Mesothelial cell of epicardium (in vitro differentiated cells): Measurements from ENCODE around the gene CNOT8. TPM values are rescaled to one million over a fixed set of nuclear protein-coding genes. Genes with fewer than 3 reads are reported as not detected.

Experiments used
- DNase-seq, 2 experiments: peaks; one replicate each; pipeline ENCODE4 v3.0.0; 2021; ENCODE audit warnings: low spot score in 2 of 2; ENCODE audit not compliant: unreplicated experiment in 2 of 2
- H3K27ac Mint-ChIP-seq: 2 replicates; pipeline ENCODE4 v1.8.0; 2021; ENCODE audit warnings: mixed read lengths
- H3K27me3 Mint-ChIP-seq: 2 replicates; pipeline ENCODE4 v1.8.0; 2021; ENCODE audit warnings: low read depth, mixed read lengths
- H3K36me3 Mint-ChIP-seq: 2 replicates; pipeline ENCODE4 v1.8.0; 2021; ENCODE audit warnings: mixed read lengths
- H3K4me1 Mint-ChIP-seq: 2 replicates; pipeline ENCODE4 v1.8.0; 2021; ENCODE audit warnings: mixed read lengths
- H3K4me3 Mint-ChIP-seq: 2 replicates; pipeline ENCODE4 v1.8.0; 2021; ENCODE audit warnings: mild to moderate bottlenecking, moderate library complexity, mixed read lengths
- H3K9me3 Mint-ChIP-seq: 2 replicates; pipeline ENCODE4 v1.8.0; 2021; ENCODE audit warnings: mixed read lengths
- CTCF ChIP-seq: fragments of 200-600 bp; sonication (generic); IDR thresholded peaks from one replicate; pipeline ENCODE4 v1.5.0; 2021; ENCODE audit warnings: antibody characterized with exemption; ENCODE audit not compliant: unreplicated experiment
- total RNA-seq: library from RNA; stranded (reverse); gene quantifications from 3 replicates; pipeline ENCODE4 v1.2.1, GENCODE V29; 2021

The CNOT8 gene
- total RNA-seq, 1 donor from 2014 or later: 58.3 TPM

GRCh38 chr5:154862766-154863165 lies 4.3 kb downstream of the CNOT8 start:
- no peaks in the 10 kb centered on the region for H3K27me3 Mint-ChIP-seq
- DNase-seq: no peak
- H3K4me1 Mint-ChIP-seq: peaks cover 19% of the 10 kb centered on the region
- H3K36me3 Mint-ChIP-seq: peaks cover 34% of the 10 kb centered on the region
- no peak overlapping the region for H3K4me3 Mint-ChIP-seq
- H3K9me3 Mint-ChIP-seq: no peaks in the 10 kb centered on the region
- TF ChIP-seq CTCF: no peak
- H3K27ac Mint-ChIP-seq: no peak overlapping the region

- H3K4me1 Mint-ChIP-seq: peaks cover 19% of the 10 kb centered on the region
- no peak overlapping the region for H3K4me3 Mint-ChIP-seq
- H3K27ac Mint-ChIP-seq: no peak overlapping the region
- DNase-seq: no peak
- no peak for TF ChIP-seq CTCF
- H3K36me3 Mint-ChIP-seq: peaks cover 34% of the 10 kb centered on the region
- H3K9me3 Mint-ChIP-seq: no peaks in the 10 kb centered on the region
- H3K27me3 Mint-ChIP-seq: no peaks in the 10 kb centered on the region
Observed at GRCh38 chr5:154863291-154864080, 5.1 kb downstream of the CNOT8 start.

DNA sequence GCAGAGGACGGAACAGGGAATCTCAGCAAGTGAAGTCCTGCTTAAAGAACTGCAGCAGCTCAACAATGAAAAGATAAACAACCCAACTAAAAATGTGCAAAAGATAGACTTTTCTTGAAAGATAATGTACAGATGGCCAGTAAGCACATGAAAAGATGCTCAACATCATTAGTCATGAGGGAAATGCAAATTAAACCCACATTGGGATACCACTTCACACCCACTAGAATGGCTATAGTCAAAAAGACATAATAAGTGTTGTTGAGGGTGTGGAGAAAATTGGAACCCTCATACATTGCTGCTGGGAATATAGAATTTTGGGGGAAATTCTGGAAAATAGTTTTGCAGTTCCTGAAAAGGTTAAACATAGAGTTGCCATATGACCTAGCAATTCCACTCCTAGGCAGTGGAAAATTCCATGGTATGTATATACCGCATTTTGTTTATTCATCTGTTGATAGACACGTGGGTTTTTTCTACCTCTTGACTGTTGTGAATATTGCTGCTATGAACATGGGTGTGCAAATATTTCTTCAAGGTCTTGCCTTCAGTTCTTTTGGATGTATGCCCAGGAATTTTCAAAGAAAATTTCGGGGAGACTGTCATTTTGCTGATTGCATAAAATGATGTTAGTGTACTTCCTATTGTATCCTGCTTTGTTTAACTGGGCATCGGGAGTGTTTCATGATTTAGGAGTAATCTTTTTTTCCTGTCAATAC lies 7.2 kb downstream of the CNOT8 start:
- Mint-ChIP-seq H3K36me3 (peaks cover 39% of the 10 kb centered on the region), H3K27ac (no peak overlapping the region), H3K4me1 (peaks cover 5% of the 10 kb centered on the region), H3K4me3 (no peak overlapping the region), H3K27me3 (no peaks in the 10 kb centered on the region), H3K9me3 (no peaks in the 10 kb centered on the region)
- DNase-seq: no peak
- no peak for TF ChIP-seq CTCF

GRCh38 chr5:154866841-154867240 lies 8.4 kb downstream of the CNOT8 start:
- no peak for DNase-seq
- H3K4me3 Mint-ChIP-seq: no peak overlapping the region
- no peaks in the 10 kb centered on the region for H3K9me3 Mint-ChIP-seq
- H3K4me1 Mint-ChIP-seq: no peaks in the 10 kb centered on the region
- TF ChIP-seq CTCF: no peak
- no peak overlapping the region for H3K27ac Mint-ChIP-seq
- H3K27me3 Mint-ChIP-seq: no peaks in the 10 kb centered on the region
- H3K36me3 Mint-ChIP-seq: peaks cover 49% of the 10 kb centered on the region

- no peaks in the 10 kb centered on the region for H3K4me1 Mint-ChIP-seq
- no peak overlapping the region for H3K4me3 Mint-ChIP-seq
- H3K27me3 Mint-ChIP-seq: no peaks in the 10 kb centered on the region
- DNase-seq: no peak
- H3K36me3 Mint-ChIP-seq: peaks cover 49% of the 10 kb centered on the region
- H3K9me3 Mint-ChIP-seq: no peaks in the 10 kb centered on the region
- no peak overlapping the region for H3K27ac Mint-ChIP-seq
- TF ChIP-seq CTCF: no peak
Observed at GRCh38 chr5:154868702-154869101, 10.3 kb downstream of the CNOT8 start.
